ENCODE results near the gene CHSY1.

Gene CHSY1

DNA sequence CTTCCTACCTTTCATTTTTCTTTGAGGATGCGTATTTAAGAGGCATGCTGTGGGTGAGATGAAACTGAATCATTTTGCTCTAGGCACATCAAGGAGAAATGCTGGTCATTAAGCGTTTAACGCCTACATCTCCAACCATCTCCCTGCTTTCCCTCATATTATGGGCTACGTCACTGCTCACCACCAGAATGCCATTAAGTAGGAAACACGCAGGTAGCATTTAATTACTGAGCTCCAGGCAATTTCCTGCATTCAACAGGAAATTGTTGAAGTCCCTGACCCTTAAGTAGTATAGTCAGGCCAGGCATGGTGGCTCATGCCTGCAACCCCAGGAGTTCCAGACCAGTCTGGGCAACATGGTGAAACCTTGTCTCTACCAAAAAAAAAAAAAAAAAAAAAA lies 66.1 kb downstream of the CHSY1 start:
- no peak for TF ChIP-seq TAF1 (IDR thresholded peaks at IDR 0.05; ENCODE audit: borderline replicate concordance, insufficient read depth, low read length)
- TF ChIP-seq, protein P1, sequence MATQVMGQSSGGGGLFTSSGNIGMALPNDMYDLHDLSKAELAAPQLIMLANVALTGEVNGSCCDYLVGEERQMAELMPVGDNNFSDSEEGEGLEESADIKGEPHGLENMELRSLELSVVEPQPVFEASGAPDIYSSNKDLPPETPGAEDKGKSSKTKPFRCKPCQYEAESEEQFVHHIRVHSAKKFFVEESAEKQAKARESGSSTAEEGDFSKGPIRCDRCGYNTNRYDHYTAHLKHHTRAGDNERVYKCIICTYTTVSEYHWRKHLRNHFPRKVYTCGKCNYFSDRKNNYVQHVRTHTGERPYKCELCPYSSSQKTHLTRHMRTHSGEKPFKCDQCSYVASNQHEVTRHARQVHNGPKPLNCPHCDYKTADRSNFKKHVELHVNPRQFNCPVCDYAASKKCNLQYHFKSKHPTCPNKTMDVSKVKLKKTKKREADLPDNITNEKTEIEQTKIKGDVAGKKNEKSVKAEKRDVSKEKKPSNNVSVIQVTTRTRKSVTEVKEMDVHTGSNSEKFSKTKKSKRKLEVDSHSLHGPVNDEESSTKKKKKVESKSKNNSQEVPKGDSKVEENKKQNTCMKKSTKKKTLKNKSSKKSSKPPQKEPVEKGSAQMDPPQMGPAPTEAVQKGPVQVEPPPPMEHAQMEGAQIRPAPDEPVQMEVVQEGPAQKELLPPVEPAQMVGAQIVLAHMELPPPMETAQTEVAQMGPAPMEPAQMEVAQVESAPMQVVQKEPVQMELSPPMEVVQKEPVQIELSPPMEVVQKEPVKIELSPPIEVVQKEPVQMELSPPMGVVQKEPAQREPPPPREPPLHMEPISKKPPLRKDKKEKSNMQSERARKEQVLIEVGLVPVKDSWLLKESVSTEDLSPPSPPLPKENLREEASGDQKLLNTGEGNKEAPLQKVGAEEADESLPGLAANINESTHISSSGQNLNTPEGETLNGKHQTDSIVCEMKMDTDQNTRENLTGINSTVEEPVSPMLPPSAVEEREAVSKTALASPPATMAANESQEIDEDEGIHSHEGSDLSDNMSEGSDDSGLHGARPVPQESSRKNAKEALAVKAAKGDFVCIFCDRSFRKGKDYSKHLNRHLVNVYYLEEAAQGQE (IDR thresholded peaks at IDR 0.05; ENCODE audit: insufficient read depth in 1 of 2, low read depth in 2 of 2, low read length in 2 of 2) = 0 out of 4 replicates have a peak, but pooled peaks of 1 of the 2 experiments have one; percentile 10

DNA sequence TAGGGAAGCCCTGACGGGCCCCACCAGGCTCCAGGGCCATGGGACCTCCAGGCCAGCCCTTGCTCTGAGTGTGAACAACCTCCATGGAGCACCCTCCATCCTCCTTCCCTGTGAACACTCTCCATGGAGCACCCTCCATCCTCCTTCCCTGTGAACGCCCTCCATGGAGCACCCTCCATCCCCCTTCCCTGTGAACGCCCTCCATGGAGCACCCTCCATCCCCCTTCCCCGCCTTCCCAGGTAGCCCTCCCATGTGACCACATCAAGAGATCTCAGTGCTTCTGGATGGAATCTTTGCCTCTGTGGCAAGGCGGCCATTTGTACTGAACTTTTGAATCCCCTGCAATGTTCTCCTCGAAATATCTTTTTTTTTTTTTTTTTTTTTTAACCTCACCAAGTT lies 66.5 kb downstream of the CHSY1 start:
- no peak for TF ChIP-seq SIN3A (IDR thresholded peaks at IDR 0.05; ENCODE audit: borderline replicate concordance, insufficient read depth, low read length)
- no peak for TF ChIP-seq POLR2AphosphoS5 (IDR thresholded peaks at IDR 0.05; ENCODE audit: low read depth, low read length)
- TF ChIP-seq FOXP2 (optimal IDR thresholded peaks at IDR 0.05; ENCODE audit: borderline replicate concordance, extremely low read depth, extremely low read length, insufficient read depth) = no peak
- TF ChIP-seq, protein P1 (IDR thresholded peaks at IDR 0.05; ENCODE audit: insufficient read depth in 1 of 2, low read depth in 2 of 2, low read length in 2 of 2) = no peak
- no peak for TF ChIP-seq TAF1 (IDR thresholded peaks at IDR 0.05; ENCODE audit: borderline replicate concordance, insufficient read depth, low read length)

DNA sequence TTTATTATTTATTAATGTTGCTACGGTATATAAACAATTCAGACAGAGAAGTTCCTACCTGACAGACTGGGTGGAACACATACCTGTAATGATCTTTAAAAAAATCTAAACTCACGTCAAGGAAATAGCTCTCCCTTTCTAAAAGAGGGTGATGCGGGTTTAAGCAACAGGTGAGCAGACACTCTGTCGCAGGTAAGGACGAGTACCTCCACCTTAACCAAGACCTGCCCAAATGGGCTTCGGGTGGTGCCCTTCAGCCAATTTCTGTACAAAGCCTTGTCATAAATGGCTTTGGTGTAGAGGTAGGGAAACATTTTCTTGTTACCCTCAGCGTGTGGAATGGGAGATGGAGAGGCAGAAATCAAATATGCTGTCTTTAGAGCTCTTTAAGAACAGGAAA lies 67.0 kb downstream of the CHSY1 start:
- TF ChIP-seq TAF1 (IDR thresholded peaks at IDR 0.05; ENCODE audit: borderline replicate concordance, insufficient read depth, low read length) (no peak), FOXP2 (optimal IDR thresholded peaks at IDR 0.05; ENCODE audit: borderline replicate concordance, extremely low read depth, extremely low read length, insufficient read depth) (no peak)

DNA sequence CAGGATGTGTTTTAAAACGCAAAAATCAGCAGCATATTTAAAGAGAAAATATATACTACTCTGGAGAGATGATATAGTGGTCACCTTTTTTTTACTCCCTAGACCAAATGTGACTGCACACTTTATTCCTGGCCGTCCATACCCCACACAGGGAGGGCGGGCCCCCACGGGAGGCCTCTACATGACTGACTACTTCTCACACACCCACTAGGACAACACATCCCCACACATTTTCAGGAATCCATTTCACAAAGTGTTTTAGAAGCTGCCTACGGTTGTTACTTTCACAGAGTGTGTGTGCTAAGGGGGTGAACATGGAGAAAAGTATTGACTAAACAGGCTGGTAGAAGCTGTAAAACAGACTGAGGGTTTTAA lies 67.9 kb downstream of the CHSY1 start:
- TF ChIP-seq SIN3A (IDR thresholded peaks at IDR 0.05; ENCODE audit: borderline replicate concordance, insufficient read depth, low read length) (no peak), FOXP2 (optimal IDR thresholded peaks at IDR 0.05; ENCODE audit: borderline replicate concordance, extremely low read depth, extremely low read length, insufficient read depth) (no peak), TAF1 (IDR thresholded peaks at IDR 0.05; ENCODE audit: borderline replicate concordance, insufficient read depth, low read length) (no peak), POLR2AphosphoS5 (IDR thresholded peaks at IDR 0.05; ENCODE audit: low read depth, low read length) (no peak)
- TF ChIP-seq, protein P1 (IDR thresholded peaks at IDR 0.05; ENCODE audit: insufficient read depth in 1 of 2, low read depth in 2 of 2, low read length in 2 of 2) = no peak

DNA sequence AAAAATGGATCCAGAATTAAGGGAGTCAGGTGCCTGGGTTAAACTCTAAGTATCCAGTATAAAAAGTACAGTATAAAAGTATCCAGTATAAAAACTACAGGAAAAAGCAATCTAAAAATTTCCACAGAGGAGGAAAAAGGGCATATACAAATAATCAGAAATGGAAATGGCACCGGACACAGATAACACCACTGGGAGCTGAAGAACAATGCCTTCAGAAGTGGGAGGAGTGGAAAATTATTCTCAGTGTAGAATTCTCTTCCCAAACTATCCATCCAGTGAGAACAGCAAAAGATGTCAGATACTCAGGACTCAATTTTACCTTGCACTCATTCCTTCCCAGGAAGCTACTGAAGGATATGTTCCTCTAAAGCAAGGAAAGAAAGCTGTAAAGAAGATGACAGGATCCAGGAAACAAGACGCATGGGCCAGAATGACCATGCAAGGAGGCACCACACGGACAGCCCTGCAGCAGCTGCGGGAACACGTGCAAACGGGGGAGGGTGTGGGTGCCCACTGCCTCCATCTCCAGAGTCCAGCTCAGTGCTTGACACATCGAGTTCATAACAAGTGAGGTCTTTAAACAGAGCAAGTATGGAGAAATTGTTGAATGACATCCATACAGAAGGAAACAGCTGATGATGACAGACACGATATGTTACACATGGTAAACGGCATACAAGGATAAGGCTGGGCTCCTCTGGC lies 68.5 kb downstream of the CHSY1 start:
- TF ChIP-seq, protein P1 (IDR thresholded peaks at IDR 0.05; ENCODE audit: insufficient read depth in 1 of 2, low read depth in 2 of 2, low read length in 2 of 2) = no peak
- TF ChIP-seq SIN3A (IDR thresholded peaks at IDR 0.05; ENCODE audit: borderline replicate concordance, insufficient read depth, low read length) = peak; percentile 38; the same call in 1 of the 2 replicates

All from PFSK-1 (cell line).